ENCODE measurements around the gene MGAT1.
A peak's percentile ranks its signal among the peaks of the same experiment; 100 is the strongest.

The MGAT1 gene

GRCh38 chr5:180823940-180824629, 21.5 kb upstream of the MGAT1 start:
- H3K14ac ChIP-seq (ENCODE audit: low read length) = no peak overlapping the region
- H3K23ac ChIP-seq (ENCODE audit: low read length) = no peak overlapping the region
- no peak overlapping the region for H3K18ac ChIP-seq (ENCODE audit: low read length)
- no peak overlapping the region for H2BK12ac ChIP-seq (ENCODE audit: low read length)
- H3K27ac ChIP-seq (ENCODE audit: low read depth, low read length) = no peak overlapping the region
- no peak overlapping the region for H4K12ac ChIP-seq (ENCODE audit: low read depth, low read length)
- H4K8ac ChIP-seq (ENCODE audit: low read depth, low read length) = no peak overlapping the region
- H2AK5ac ChIP-seq (ENCODE audit: low read length) = no peak overlapping the region
- H4K91ac ChIP-seq (ENCODE audit: low read depth, low read length) = no peak overlapping the region
- no peaks in the 10 kb centered on the region for H3K79me2 ChIP-seq (ENCODE audit: control insufficient read depth, insufficient read depth, low read length, poor library complexity)
- no peak overlapping the region for H3K9ac ChIP-seq (ENCODE audit: low read length)
- H3K4me1 ChIP-seq (ENCODE audit: control insufficient read depth in 1 of 2, insufficient read depth in 2 of 2, low read length in 2 of 2) = no peaks in the 10 kb centered on the region
- DNase-seq = no peak
- H3K4me3 ChIP-seq (ENCODE audit: low read depth, low read length) = no peak overlapping the region
- no peak overlapping the region for H2AFZ ChIP-seq (ENCODE audit: insufficient read depth, low read length, poor library complexity)
- no peak overlapping the region for H2BK5ac ChIP-seq (ENCODE audit: low read depth, low read length, poor library complexity)
- H3K36me3 ChIP-seq (ENCODE audit: control insufficient read depth in 1 of 2, insufficient read depth in 2 of 2, low read length in 2 of 2) = no peaks in the 10 kb centered on the region
- H3K27me3 ChIP-seq (ENCODE audit: insufficient read depth, low read length) = no peaks in the 10 kb centered on the region
- H3K9me3 ChIP-seq (ENCODE audit: insufficient read depth, low read depth, low read length) = no peaks in the 10 kb centered on the region
- no peaks in the 10 kb centered on the region for H3K79me1 ChIP-seq (ENCODE audit: low read length)
- no CpG with 5 or more reads among the region's 6 CpGs for WGBS (ENCODE audit: extremely low coverage, insufficient coverage, insufficient read length)
- no peak overlapping the region for H3K4me2 ChIP-seq (ENCODE audit: low read length)
- H2BK120ac ChIP-seq (ENCODE audit: insufficient read depth, low read length, poor library complexity) = no peak overlapping the region
- H3K4ac ChIP-seq (ENCODE audit: low read depth, low read length) = no peak overlapping the region

- Histone ChIP-seq H3K27ac (ENCODE audit: low read depth, low read length) (no peak overlapping the region), H3K36me3 (ENCODE audit: control insufficient read depth in 1 of 2, insufficient read depth in 2 of 2, low read length in 2 of 2) (no peaks in the 10 kb centered on the region), H2BK120ac (ENCODE audit: insufficient read depth, low read length, poor library complexity) (no peak overlapping the region), H3K14ac (ENCODE audit: low read length) (no peak overlapping the region), H3K4me2 (ENCODE audit: low read length) (no peak overlapping the region), H2BK12ac (ENCODE audit: low read length) (no peak overlapping the region), H3K4me3 (ENCODE audit: low read depth, low read length) (no peak overlapping the region), H3K4me1 (ENCODE audit: control insufficient read depth in 1 of 2, insufficient read depth in 2 of 2, low read length in 2 of 2) (no peaks in the 10 kb centered on the region), H3K4ac (ENCODE audit: low read depth, low read length) (no peak overlapping the region), H4K91ac (ENCODE audit: low read depth, low read length) (no peak overlapping the region), H3K27me3 (ENCODE audit: insufficient read depth, low read length) (no peaks in the 10 kb centered on the region), H2BK5ac (ENCODE audit: low read depth, low read length, poor library complexity) (no peak overlapping the region), H2AFZ (ENCODE audit: insufficient read depth, low read length, poor library complexity) (peak overlapping the region; percentile 1), H3K9ac (ENCODE audit: low read length) (no peak overlapping the region), H4K8ac (ENCODE audit: low read depth, low read length) (no peak overlapping the region), H3K79me1 (ENCODE audit: low read length) (no peaks in the 10 kb centered on the region), H3K18ac (ENCODE audit: low read length) (no peak overlapping the region), H4K12ac (ENCODE audit: low read depth, low read length) (no peak overlapping the region), H3K9me3 (ENCODE audit: insufficient read depth, low read depth, low read length) (no peaks in the 10 kb centered on the region), H2AK5ac (ENCODE audit: low read length) (no peak overlapping the region), H3K79me2 (ENCODE audit: control insufficient read depth, insufficient read depth, low read length, poor library complexity) (no peaks in the 10 kb centered on the region), H3K23ac (ENCODE audit: low read length) (no peak overlapping the region)
- DNase-seq = no peak
- WGBS (ENCODE audit: extremely low coverage, insufficient coverage, insufficient read length) = no CpG with 5 or more reads among the region's 7 CpGs
Measured at GRCh38 chr5:180823346-180823745, 20.7 kb upstream of the MGAT1 start.

GRCh38 chr5:180821538-180821937, 18.9 kb upstream of the MGAT1 start:
- Histone ChIP-seq H2BK5ac (ENCODE audit: low read depth, low read length, poor library complexity) (no peak overlapping the region), H4K12ac (ENCODE audit: low read depth, low read length) (no peak overlapping the region), H3K4me2 (ENCODE audit: low read length) (no peak overlapping the region), H3K9me3 (ENCODE audit: insufficient read depth, low read depth, low read length) (no peaks in the 10 kb centered on the region), H3K27me3 (ENCODE audit: insufficient read depth, low read length) (no peaks in the 10 kb centered on the region), H3K4ac (ENCODE audit: low read depth, low read length) (no peak overlapping the region), H4K8ac (ENCODE audit: low read depth, low read length) (no peak overlapping the region), H3K4me3 (ENCODE audit: low read depth, low read length) (no peak overlapping the region), H3K23ac (ENCODE audit: low read length) (no peak overlapping the region), H3K4me1 (ENCODE audit: control insufficient read depth in 1 of 2, insufficient read depth in 2 of 2, low read length in 2 of 2) (peaks cover 2 to 7% of the 10 kb centered on the region in 2 experiments), H2BK12ac (ENCODE audit: low read length) (no peak overlapping the region), H2AK5ac (ENCODE audit: low read length) (no peak overlapping the region), H3K27ac (ENCODE audit: low read depth, low read length) (no peak overlapping the region), H3K79me1 (ENCODE audit: low read length) (peaks cover 3% of the 10 kb centered on the region), H2AFZ (ENCODE audit: insufficient read depth, low read length, poor library complexity) (no peak overlapping the region), H3K79me2 (ENCODE audit: control insufficient read depth, insufficient read depth, low read length, poor library complexity) (no peaks in the 10 kb centered on the region), H2BK120ac (ENCODE audit: insufficient read depth, low read length, poor library complexity) (no peak overlapping the region), H3K18ac (ENCODE audit: low read length) (no peak overlapping the region), H3K14ac (ENCODE audit: low read length) (no peak overlapping the region), H3K36me3 (ENCODE audit: control insufficient read depth in 1 of 2, insufficient read depth in 2 of 2, low read length in 2 of 2) (no peaks in the 10 kb centered on the region), H4K91ac (ENCODE audit: low read depth, low read length) (no peak overlapping the region), H3K9ac (ENCODE audit: low read length) (no peak overlapping the region)
- DNase-seq = no peak
- no CpG with 5 or more reads among the region's 4 CpGs for WGBS (ENCODE audit: extremely low coverage, insufficient coverage, insufficient read length)

- Histone ChIP-seq H4K8ac (ENCODE audit: low read depth, low read length) (no peak overlapping the region), H3K23ac (ENCODE audit: low read length) (no peak overlapping the region), H3K4me1 (ENCODE audit: control insufficient read depth in 1 of 2, insufficient read depth in 2 of 2, low read length in 2 of 2) (peaks cover 4 to 8% of the 10 kb centered on the region in 2 experiments), H3K4me3 (ENCODE audit: low read depth, low read length) (no peak overlapping the region), H3K4ac (ENCODE audit: low read depth, low read length) (no peak overlapping the region), H3K27ac (ENCODE audit: low read depth, low read length) (no peak overlapping the region), H2AFZ (ENCODE audit: insufficient read depth, low read length, poor library complexity) (no peak overlapping the region), H2BK120ac (ENCODE audit: insufficient read depth, low read length, poor library complexity) (no peak overlapping the region), H3K27me3 (ENCODE audit: insufficient read depth, low read length) (no peaks in the 10 kb centered on the region), H3K14ac (ENCODE audit: low read length) (no peak overlapping the region), H3K79me1 (ENCODE audit: low read length) (peaks cover 5% of the 10 kb centered on the region), H3K9me3 (ENCODE audit: insufficient read depth, low read depth, low read length) (no peaks in the 10 kb centered on the region), H2BK12ac (ENCODE audit: low read length) (no peak overlapping the region), H3K9ac (ENCODE audit: low read length) (no peak overlapping the region), H3K4me2 (ENCODE audit: low read length) (no peak overlapping the region), H2AK5ac (ENCODE audit: low read length) (no peak overlapping the region), H4K91ac (ENCODE audit: low read depth, low read length) (no peak overlapping the region), H2BK5ac (ENCODE audit: low read depth, low read length, poor library complexity) (no peak overlapping the region), H3K36me3 (ENCODE audit: control insufficient read depth in 1 of 2, insufficient read depth in 2 of 2, low read length in 2 of 2) (no peaks in the 10 kb centered on the region), H4K12ac (ENCODE audit: low read depth, low read length) (no peak overlapping the region), H3K79me2 (ENCODE audit: control insufficient read depth, insufficient read depth, low read length, poor library complexity) (no peaks in the 10 kb centered on the region), H3K18ac (ENCODE audit: low read length) (no peak overlapping the region)
- peak in 1 of 2 donors; percentile 40 for DNase-seq
- WGBS (ENCODE audit: extremely low coverage, insufficient coverage, insufficient read length) = no CpG with 5 or more reads among the region's 3 CpGs
Measured at GRCh38 chr5:180820788-180821321, 18.2 kb upstream of the MGAT1 start.

Data from trophoblast cell (in vitro differentiated cells and primary cell).